ENCODE results near the gene STPG2. TPM values are rescaled to one million over a fixed set of nuclear protein-coding genes. Genes with fewer than 3 reads are reported as not detected.

The STPG2 gene
- total and polyA plus RNA-seq, 10 of the 15 experiments (the other 5 are each of a cell fraction or from before 2014, with no cell fraction given): 0.13 to 0.24 TPM; not detected in 8

- Histone ChIP-seq H2AFZ (ENCODE audit: control insufficient read depth, low read depth, low read length) (no peak overlapping the region), H3K9ac (ENCODE audit: control insufficient read depth, insufficient read depth, low read length) (no peak overlapping the region), H3K9me3 (replicated peaks; ENCODE audit: control insufficient read depth, insufficient read depth, low read length) (no peaks in the 10 kb centered on the region; the same call in 1 of the 3 replicates), H3K27me3 (replicated peaks in 1 of 2; ENCODE audit: control insufficient read depth in 2 of 2, insufficient read depth in 2 of 2, low read length in 1 of 2) (no peaks in the 10 kb centered on the region), H3K36me3 (ENCODE audit: control insufficient read depth in 2 of 2, insufficient read depth in 2 of 2, low read length in 1 of 2) (no peaks in the 10 kb centered on the region), H4K20me1 (ENCODE audit: control insufficient read depth, insufficient read depth) (no peaks in the 10 kb centered on the region), H3K4me2 (ENCODE audit: control insufficient read depth, insufficient read depth) (no peak overlapping the region), H3K4me1 (ENCODE audit: control insufficient read depth, insufficient read depth, low read length) (no peaks in the 10 kb centered on the region), H3K79me2 (ENCODE audit: control insufficient read depth, insufficient read depth, low read length) (no peaks in the 10 kb centered on the region), H3K4me3 (no peak overlapping the region), H3K27ac (ENCODE audit: control insufficient read depth, insufficient read depth) (no peak overlapping the region)
- POLR2A ChIA-PET: no interaction called here
- ATAC-seq (peak; percentile 40; the same call in 1 of the 3 replicates), FAIRE-seq (no peak), DNase-seq (ENCODE audit: low read depth, low spot score) (no peak)
- intact Hi-C loops (cut with micrococcal nuclease; ENCODE audit: unreplicated experiment) (no loop called here), in situ Hi-C loops (cut with MboI) (no loop called here)
- SMC1A ChIA-PET (ENCODE audit: uncharacterized antibody, unreplicated experiment): interaction anchor here (1.2 kb wide), 1 partner anchor 21 kb away, joined by 3 read pairs; no protein-coding TSS in a partner anchor
- WGBS (ENCODE audit: insufficient coverage, insufficient replicate concordance, low lambda C conversion rate, missing lambda C conversion rate): 55% methylated on average over 3 of the region's 3 CpGs
- CTCF ChIA-PET: interaction anchor here (1.0 to 1.6 kb wide), 2 partner anchors 18 to 21 kb away, joined by 3 read pairs; no protein-coding TSS in a partner anchor
- TF ChIP-seq E2F4 (IDR thresholded peaks at IDR 0.05; ENCODE audit: low read depth, low read length): no peak
- TF ChIP-seq HCFC1 (IDR thresholded peaks at IDR 0.05; ENCODE audit: low read length): no peak
- no peak for TF ChIP-seq RCOR1 (conservative IDR thresholded peaks at IDR 0.05; ENCODE audit: low read depth, low read length)
- TF ChIP-seq SPI1 (IDR thresholded peaks at IDR 0.05; ENCODE audit: borderline replicate concordance, insufficient read depth, low read depth, low read length): no peak
- no TSS peak for BruUV-seq (replicated peaks)
- RAD21 ChIA-PET (ENCODE audit: unreplicated experiment): no interaction called here
Measured at GRCh38 chr4:98026362-98026761, 116.9 kb downstream of the STPG2 start.

GRCh38 chr4:98006814-98007412, 136.4 kb downstream of the STPG2 start:
- ChIA-PET RAD21 (ENCODE audit: unreplicated experiment) (no interaction called here), POLR2A (no interaction called here), CTCF (no interaction called here), SMC1A (ENCODE audit: uncharacterized antibody, unreplicated experiment) (no interaction called here)
- H3K4me2 ChIP-seq (ENCODE audit: control insufficient read depth, insufficient read depth): no peak overlapping the region
- ATAC-seq: no peak
- no peak overlapping the region for H2AFZ ChIP-seq (ENCODE audit: control insufficient read depth, low read depth, low read length)
- no peaks in the 10 kb centered on the region for H3K9me3 ChIP-seq (replicated peaks; ENCODE audit: control insufficient read depth, insufficient read depth, low read length)
- H3K79me2 ChIP-seq (ENCODE audit: control insufficient read depth, insufficient read depth, low read length): no peaks in the 10 kb centered on the region
- H3K9ac ChIP-seq (ENCODE audit: control insufficient read depth, insufficient read depth, low read length): no peak overlapping the region
- H3K4me3 ChIP-seq: no peak overlapping the region
- in situ Hi-C loops (cut with MboI): no loop called here
- no peaks in the 10 kb centered on the region for H3K4me1 ChIP-seq (ENCODE audit: control insufficient read depth, insufficient read depth, low read length)
- no peak for DNase-seq (ENCODE audit: low read depth, low spot score)
- 4% methylated on average over 3 of the region's 3 CpGs for WGBS (ENCODE audit: insufficient coverage, insufficient replicate concordance, low lambda C conversion rate, missing lambda C conversion rate)
- no peaks in the 10 kb centered on the region for H3K36me3 ChIP-seq (ENCODE audit: control insufficient read depth in 2 of 2, insufficient read depth in 2 of 2, low read length in 1 of 2)
- intact Hi-C loops (cut with micrococcal nuclease; ENCODE audit: unreplicated experiment): no loop called here
- H3K27ac ChIP-seq (ENCODE audit: control insufficient read depth, insufficient read depth): no peak overlapping the region
- no peaks in the 10 kb centered on the region for H3K27me3 ChIP-seq (replicated peaks in 1 of 2; ENCODE audit: control insufficient read depth in 2 of 2, insufficient read depth in 2 of 2, low read length in 1 of 2)
- H4K20me1 ChIP-seq (ENCODE audit: control insufficient read depth, insufficient read depth): no peaks in the 10 kb centered on the region
- BruUV-seq (replicated peaks): no TSS peak
- FAIRE-seq: no peak
- TF ChIP-seq TCF7 (IDR thresholded peaks at IDR 0.05; ENCODE audit: borderline replicate concordance) (no peak), CEBPZ (IDR thresholded peaks at IDR 0.05; ENCODE audit: low read depth, low read length) (no peak), SMC3 (IDR thresholded peaks at IDR 0.05; ENCODE audit: borderline replicate concordance, low read length) (no peak), ZBTB11 (CRISPR knock-in tag; IDR thresholded peaks at IDR 0.05) (no peak)
